PC-9 (cell line): Measurements from ENCODE around the gene DDX4. TPM values are rescaled to one million over a fixed set of nuclear protein-coding genes. Genes with fewer than 3 reads are reported as not detected.

Source experiments
- BruUV-seq: library from RNA; stranded (reverse); fragments of 400-500 nt; replicated peaks from 2 replicates; lab custom pipeline; 2021; lab: Mats Ljungman, UMichigan
- CTCF ChIA-PET: fragments of 300-600 bp; sonication (Branson Sonifier 250); formaldehyde crosslinking; loops from one replicate; lab custom pipeline; 2022; ENCODE audit warnings: antibody characterized with exemption; lab: Charles Lee
- POLR2A ChIA-PET: fragments of 300-600 bp; sonication (Branson Sonifier 250); formaldehyde crosslinking; loops from one replicate; lab custom pipeline; 2022; ENCODE audit warnings: antibody characterized with exemption; ENCODE audit not compliant: unreplicated experiment; lab: Charles Lee
- DNase-seq, 2 experiments: peaks; one replicate each; pipeline versions ENCODE4 v3.0.0 to v3.0.0-alpha.2; 2015 to 2022; ENCODE audit warnings: mixed read lengths in 1 of 2
- H2AFZ ChIP-seq: fragments of 200-600 bp; sonication (generic); 2 replicates; pipeline ENCODE4 v1.8.1; 2017; ENCODE audit warnings: antibody characterized with exemption
- H3F3A ChIP-seq: fragments of 200-600 bp; sonication (generic); 2 replicates; pipeline ENCODE4 v1.8.1; 2017; ENCODE audit warnings: antibody characterized with exemption, mild to moderate bottlenecking, low read depth; ENCODE audit not compliant: insufficient read depth
- H3K27ac ChIP-seq: fragments of 200-600 bp; sonication (generic); 2 replicates; pipeline ENCODE4 v1.6.1; 2016; ENCODE audit warnings: mixed run types
- H3K27me3 ChIP-seq: fragments of 200-600 bp; sonication (generic); 2 replicates; pipeline ENCODE4 v1.6.1; 2016; ENCODE audit warnings: low read depth, mixed run types; ENCODE audit not compliant: insufficient read depth
- H3K36me3 ChIP-seq: fragments of 200-600 bp; sonication (generic); 2 replicates; pipeline ENCODE4 v1.6.1; 2016; ENCODE audit warnings: low read depth, mixed run types
- H3K4me1 ChIP-seq: fragments of 200-600 bp; sonication (generic); replicated peaks from 2 replicates; pipeline ENCODE4 v1.6.1; 2016; ENCODE audit warnings: mixed run types; ENCODE audit not compliant: insufficient read depth
- H3K4me2 ChIP-seq: fragments of 200-600 bp; sonication (generic); 2 replicates; pipeline ENCODE4 v1.6.1; 2017; ENCODE audit warnings: mixed run types
- H3K4me3 ChIP-seq: fragments of 200-600 bp; sonication (generic); 2 replicates; pipeline ENCODE4 v1.6.1; 2016; ENCODE audit warnings: mixed run types
- H3K79me2 ChIP-seq: fragments of 200-600 bp; sonication (generic); 2 replicates; pipeline ENCODE4 v1.6.1; 2017; ENCODE audit warnings: low read depth, mixed run types
- H3K9me2 ChIP-seq: fragments of 200-600 bp; sonication (generic); 2 replicates; pipeline ENCODE4 v1.8.1; 2017; ENCODE audit warnings: mild to moderate bottlenecking; ENCODE audit not compliant: insufficient read depth
- H3K9me3 ChIP-seq: fragments of 200-600 bp; sonication (generic); 2 replicates; pipeline ENCODE4 v1.8.1; 2016; ENCODE audit warnings: low read depth; ENCODE audit not compliant: insufficient read depth
- H4K20me1 ChIP-seq: fragments of 200-600 bp; sonication (generic); 2 replicates; pipeline ENCODE4 v1.8.1; 2017; ENCODE audit not compliant: insufficient read depth
- EZH2 ChIP-seq: fragments of 200-600 bp; sonication (generic); IDR thresholded peaks from 2 replicates; pipeline ENCODE4 v1.8.0; 2017; ENCODE audit warnings: antibody characterized with exemption, low read depth
- intact Hi-C: fragments of 100-400 bp; cut with micrococcal nuclease; formaldehyde crosslinking; loops from one replicate; pipeline ENCODE4 v1.10.0; 2022; ENCODE audit not compliant: unreplicated experiment
- total RNA-seq: library from RNA; stranded (reverse); gene quantifications from 2 replicates; pipeline ENCODE4 v1.2.3, GENCODE V29; 2021
- TF ChIP-seq, protein P1 (sequence below): fragments of 200-600 bp; sonication (generic); conservative IDR thresholded peaks from 2 replicates; pipeline ENCODE4 v1.6.1; 2017; ENCODE audit warnings: mixed run types, antibody characterized with exemption, mild to moderate bottlenecking, moderate library complexity

Gene DDX4
- total RNA-seq, 1 experiment from 2014 or later, result not detected

DNA sequence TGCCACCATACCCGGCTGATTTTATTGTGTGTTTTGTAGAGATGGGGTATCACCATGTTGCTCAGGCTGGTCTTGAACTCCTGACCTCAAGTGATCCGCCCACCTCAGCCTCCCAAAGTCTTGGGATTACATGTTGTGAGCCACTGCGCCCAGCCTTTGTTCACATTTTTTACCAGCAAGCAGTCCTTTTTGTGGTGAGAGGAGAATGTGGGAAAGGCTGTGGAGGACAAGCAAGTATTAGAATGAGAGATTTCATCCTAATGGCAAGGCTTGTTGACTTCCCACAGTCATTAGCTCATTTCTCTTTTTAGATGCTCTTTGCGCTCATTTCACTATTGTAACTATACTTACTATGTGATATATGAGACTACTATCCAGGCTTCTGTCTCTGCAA is 119.4 kb downstream of the DDX4 start:
- CTCF ChIA-PET, result no interaction called here

DNA sequence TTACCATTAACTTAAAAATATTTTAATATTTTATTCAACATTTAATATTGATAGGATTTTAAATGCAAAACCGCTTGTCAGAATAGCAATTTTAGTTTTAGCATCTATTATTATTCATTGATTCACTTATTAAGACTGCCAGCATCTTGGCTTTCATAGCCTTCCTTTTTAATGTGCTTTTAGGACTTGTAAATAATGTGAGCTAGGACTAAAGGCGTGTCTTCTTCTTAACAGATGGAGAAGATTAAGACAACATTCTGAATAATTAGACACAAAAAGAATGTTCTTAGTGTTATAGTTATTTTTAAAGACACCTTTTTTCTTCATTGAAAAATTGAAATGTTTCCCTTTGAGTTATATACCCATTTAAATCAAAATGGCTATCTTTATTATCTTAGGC is 120.2 kb downstream of the DDX4 start:
- H3K79me2 ChIP-seq, result no peaks in the 10 kb centered on the region
- H3F3A ChIP-seq, result no peaks in the 10 kb centered on the region
- no peaks in the 10 kb centered on the region for H3K9me3 ChIP-seq
- no peaks in the 10 kb centered on the region for H3K36me3 ChIP-seq
- no peak overlapping the region for H3K4me3 ChIP-seq
- BruUV-seq, result no TSS peak
- no peaks in the 10 kb centered on the region for H3K9me2 ChIP-seq
- no peaks in the 10 kb centered on the region for H4K20me1 ChIP-seq
- no peaks in the 10 kb centered on the region for H3K27me3 ChIP-seq
- H3K27ac ChIP-seq, result no peak overlapping the region
- ChIA-PET CTCF (no interaction called here), POLR2A (no interaction called here)
- H3K4me1 ChIP-seq, result no peaks in the 10 kb centered on the region
- H2AFZ ChIP-seq, result no peak overlapping the region
- no peak for DNase-seq
- H3K4me2 ChIP-seq, result no peak overlapping the region
- intact Hi-C loops, result no loop called here
- TF ChIP-seq, protein P1, sequence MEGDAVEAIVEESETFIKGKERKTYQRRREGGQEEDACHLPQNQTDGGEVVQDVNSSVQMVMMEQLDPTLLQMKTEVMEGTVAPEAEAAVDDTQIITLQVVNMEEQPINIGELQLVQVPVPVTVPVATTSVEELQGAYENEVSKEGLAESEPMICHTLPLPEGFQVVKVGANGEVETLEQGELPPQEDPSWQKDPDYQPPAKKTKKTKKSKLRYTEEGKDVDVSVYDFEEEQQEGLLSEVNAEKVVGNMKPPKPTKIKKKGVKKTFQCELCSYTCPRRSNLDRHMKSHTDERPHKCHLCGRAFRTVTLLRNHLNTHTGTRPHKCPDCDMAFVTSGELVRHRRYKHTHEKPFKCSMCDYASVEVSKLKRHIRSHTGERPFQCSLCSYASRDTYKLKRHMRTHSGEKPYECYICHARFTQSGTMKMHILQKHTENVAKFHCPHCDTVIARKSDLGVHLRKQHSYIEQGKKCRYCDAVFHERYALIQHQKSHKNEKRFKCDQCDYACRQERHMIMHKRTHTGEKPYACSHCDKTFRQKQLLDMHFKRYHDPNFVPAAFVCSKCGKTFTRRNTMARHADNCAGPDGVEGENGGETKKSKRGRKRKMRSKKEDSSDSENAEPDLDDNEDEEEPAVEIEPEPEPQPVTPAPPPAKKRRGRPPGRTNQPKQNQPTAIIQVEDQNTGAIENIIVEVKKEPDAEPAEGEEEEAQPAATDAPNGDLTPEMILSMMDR, result no peak
- TF ChIP-seq EZH2, result no peak

More for the DNA sequence above, 119.4 kb downstream of the DDX4 start:
- intact Hi-C loops, result no loop called here
- H4K20me1 ChIP-seq, result no peaks in the 10 kb centered on the region
- no peaks in the 10 kb centered on the region for H3K9me2 ChIP-seq
- no peak overlapping the region for H3K27ac ChIP-seq
- TF ChIP-seq EZH2, result no peak
- TF ChIP-seq, protein P1, result no peak
- no peak overlapping the region for H3K4me3 ChIP-seq
- H2AFZ ChIP-seq, result no peak overlapping the region
- H3K36me3 ChIP-seq, result no peaks in the 10 kb centered on the region
- H3F3A ChIP-seq, result no peaks in the 10 kb centered on the region
- BruUV-seq, result no TSS peak
- no peaks in the 10 kb centered on the region for H3K79me2 ChIP-seq
- no peaks in the 10 kb centered on the region for H3K4me1 ChIP-seq
- H3K9me3 ChIP-seq, result no peaks in the 10 kb centered on the region
- POLR2A ChIA-PET, result interaction anchor here (0.5 kb wide), 1 partner anchor 79 kb away, joined by 3 read pairs; no protein-coding TSS in a partner anchor
- no peak for DNase-seq
- H3K4me2 ChIP-seq, result no peak overlapping the region
- no peaks in the 10 kb centered on the region for H3K27me3 ChIP-seq

DNA sequence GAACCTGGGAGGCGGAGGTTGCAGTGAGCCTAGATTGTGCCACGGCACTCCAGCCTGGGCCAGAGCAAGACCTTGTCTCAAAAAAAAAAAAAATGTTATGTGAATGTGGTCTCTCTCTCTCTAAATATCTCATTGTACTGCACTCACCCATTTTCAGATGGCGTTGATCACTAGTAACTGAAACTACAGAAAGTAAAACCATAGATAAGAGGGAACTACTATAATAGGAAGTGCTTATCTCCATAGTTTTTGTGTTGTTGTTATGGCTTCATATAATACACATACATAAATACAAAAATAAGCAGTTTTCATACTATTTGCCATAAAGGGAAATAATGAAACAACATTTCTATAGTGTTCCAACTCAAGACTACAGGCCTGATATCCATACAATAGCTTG is 122.4 kb downstream of the DDX4 start:
- no peak for DNase-seq
- H3K4me2 ChIP-seq, result no peak overlapping the region
- H3K4me1 ChIP-seq, result no peaks in the 10 kb centered on the region
- POLR2A ChIA-PET, result no interaction called here
- intact Hi-C loops, result no loop called here
- no peak overlapping the region for H3K27ac ChIP-seq
- no peak overlapping the region for H3K4me3 ChIP-seq
- no peaks in the 10 kb centered on the region for H4K20me1 ChIP-seq
- H3K36me3 ChIP-seq, result no peaks in the 10 kb centered on the region
- H3K27me3 ChIP-seq, result no peaks in the 10 kb centered on the region
- H3K79me2 ChIP-seq, result no peaks in the 10 kb centered on the region
- no peaks in the 10 kb centered on the region for H3K9me3 ChIP-seq
- no peak overlapping the region for H2AFZ ChIP-seq
- CTCF ChIA-PET, result no interaction called here
- H3F3A ChIP-seq, result no peaks in the 10 kb centered on the region
- H3K9me2 ChIP-seq, result no peaks in the 10 kb centered on the region
- TF ChIP-seq, protein P1, result no peak
- TF ChIP-seq EZH2, result no peak
- BruUV-seq, result no TSS peak
